Stomach (tissue), 9 donors: ENCODE measurements around the gene CLCN3. TPM values are rescaled to one million over a fixed set of nuclear protein-coding genes. Genes with fewer than 3 reads are reported as not detected.

Experiments
- DNase-seq, 2 donors: peaks; one replicate each; pipeline versions ENCODE4 v3.0.0 to v3.0.0-alpha.2; 2013 to 2019
- H3K27ac ChIP-seq, 5 donors: fragments of 200-600 bp in 4 of 5; sonication (generic) in 4 of 5; one replicate each; pipeline ENCODE4 v1.5.1; 2013 to 2019; ENCODE audit warnings: mild to moderate bottlenecking in 1 of 5, moderate library complexity in 1 of 5
- H3K27me3 ChIP-seq, 3 donors: fragments of 200-600 bp; sonication (generic); one replicate each; pipeline ENCODE4 v1.5.1; 2017 to 2019; ENCODE audit warnings: mixed run types in 1 of 3
- H3K36me3 ChIP-seq, 4 donors: fragments of 200-600 bp; sonication (generic); 1 replicate in 3 of 4; 2 replicates in 1 of 4; pipeline ENCODE4 v1.5.1; 2016 to 2019
- H3K4me1 ChIP-seq, 4 donors: fragments of 200-600 bp; sonication (generic); one replicate each; pipeline ENCODE4 v1.5.1; 2016 to 2019
- H3K4me3 ChIP-seq, 4 donors: fragments of 200-600 bp; sonication (generic) in 3 of 4; one replicate each; pipeline ENCODE4 v1.5.1; 2016 to 2019; ENCODE audit warnings: mild to moderate bottlenecking in 1 of 4
- H3K9me3 ChIP-seq, 4 donors: fragments of 200-600 bp; sonication (generic); one replicate each; pipeline ENCODE4 v1.5.1; 2016 to 2019
- CTCF ChIP-seq, 7 experiments: fragments of 450-650 bp in 4 of 7; fragments of 200-600 bp in 3 of 7; sonication (generic) in 3 of 7; IDR thresholded peaks; one replicate each; pipeline ENCODE4 v1.5.1; 2016 to 2019; ENCODE audit warnings: antibody characterized with exemption in 7 of 7, control low read depth in 2 of 7, mild to moderate bottlenecking in 1 of 7
- EP300 ChIP-seq: sonication (generic); formaldehyde crosslinking; IDR thresholded peaks from one replicate; pipeline ENCODE4 v1.6.1; 2017; ENCODE audit warnings: antibody characterized with exemption
- POLR2A ChIP-seq, 4 donors: fragments of 450-650 bp; IDR thresholded peaks; one replicate each; pipeline ENCODE4 v1.6.1; 2016; ENCODE audit warnings: antibody characterized with exemption in 4 of 4, control low read depth in 2 of 4, mild to moderate bottlenecking in 1 of 4, moderate library complexity in 1 of 4
- POLR2AphosphoS5 ChIP-seq, 3 donors: sonication (generic); formaldehyde crosslinking; IDR thresholded peaks; one replicate each; pipeline ENCODE4 v1.6.1; 2016; ENCODE audit warnings: antibody characterized with exemption in 3 of 3
- WGBS, 5 donors: extraction: QIAGEN DNeasy Blood & Tissue Kit in 3 of 5; methylation state at CpG; one replicate each; pipeline versions ENCODE4 v1.1.5 to v1.1.7; 2013 to 2018; 5-methylcytosine and 5-hydroxymethylcytosine counted together
- intact Hi-C: fragments of 100-400 bp; cut with DNase I; formaldehyde crosslinking; loops from one replicate; pipeline ENCODE4 v1.15.1; 2023; ENCODE audit warnings: low total_unique reads
- polyA plus RNA-seq, 3 donors: library from polyadenylated mRNA; stranded (reverse); fragments of 200-250 nt; gene quantifications; one replicate each; pipeline ENCODE4 v1.2.3, GENCODE V29; 2013
- total RNA-seq, 5 donors: library from RNA; depleted of rRNA; stranded (reverse); fragments of >200 nt; gene quantifications; one replicate each; pipeline versions ENCODE4 v1.1.0 to v1.2.3, GENCODE V29; 2014 to 2016
- donor health status: healthy with polysubstance abuse.
- donor health status: Bipolar disorder and iron deficiency.
- donor health status: healthy.

Gene CLCN3
- total and polyA plus RNA-seq, 8 donors: 2.3 to 228 (median 8.9) TPM

GRCh38 chr4:169628579-169628978, 8.2 kb downstream of the CLCN3 start:
- no peak for DNase-seq
- 83 to 92% (median 88%) methylated on average over 2 of the region's 2 CpGs for WGBS, 5 donors
- no peak overlapping the region for H3K4me3 ChIP-seq
- TF ChIP-seq POLR2AphosphoS5 (IDR thresholded peaks at IDR 0.05): no peak
- TF ChIP-seq CTCF (IDR thresholded peaks at IDR 0.05): no peak
- no peak overlapping the region for H3K27ac ChIP-seq
- peaks cover 0 to 41% (median 18%) of the 10 kb centered on the region in 4 donors for H3K4me1 ChIP-seq
- H3K36me3 ChIP-seq: no peaks in the 10 kb centered on the region
- no peaks in the 10 kb centered on the region for H3K27me3 ChIP-seq
- intact Hi-C loops: no loop called here
- H3K9me3 ChIP-seq: no peaks in the 10 kb centered on the region

GRCh38 chr4:169630069-169630468, 9.7 kb downstream of the CLCN3 start:
- intact Hi-C loops: no loop called here
- H3K27me3 ChIP-seq: no peaks in the 10 kb centered on the region
- no peaks in the 10 kb centered on the region for H3K36me3 ChIP-seq
- no peak for DNase-seq
- H3K27ac ChIP-seq: no peak overlapping the region
- H3K4me3 ChIP-seq: no peak overlapping the region
- H3K9me3 ChIP-seq: no peaks in the 10 kb centered on the region
- peaks cover 0 to 45% (median 27%) of the 10 kb centered on the region in 4 donors for H3K4me1 ChIP-seq
- TF ChIP-seq EP300: no peak
- TF ChIP-seq POLR2AphosphoS5 (IDR thresholded peaks at IDR 0.05): no peak
- TF ChIP-seq CTCF (IDR thresholded peaks at IDR 0.05): no peak
- no peak for TF ChIP-seq POLR2A (IDR thresholded peaks at IDR 0.05)
- 92 to 97% (median 94%) methylated on average over 3 of the region's 3 CpGs for WGBS, 5 donors

- DNase-seq: no peak
- intact Hi-C loops: no loop called here
- Histone ChIP-seq H3K4me3 (no peak overlapping the region), H3K36me3 (peaks cover 0 to 17% (median 7%) of the 10 kb centered on the region in 4 donors), H3K4me1 (peaks cover 0 to 38% (median 16%) of the 10 kb centered on the region in 4 donors), H3K27me3 (no peaks in the 10 kb centered on the region), H3K9me3 (no peaks in the 10 kb centered on the region), H3K27ac (peak overlapping the region in 2 of 5 donors; percentile 9 to 28)
- TF ChIP-seq CTCF (IDR thresholded peaks at IDR 0.05) (no peak), POLR2AphosphoS5 (IDR thresholded peaks at IDR 0.05) (no peak), POLR2A (IDR thresholded peaks at IDR 0.05) (no peak), EP300 (no peak)
- WGBS, 5 donors: 74 to 85% (median 79%) methylated on average over 11 of the region's 11 CpGs
These were observed 12.5 kb downstream of the CLCN3 start for GRCh38 chr4:169632896-169633295.

- no peak overlapping the region for H3K4me3 ChIP-seq
- 31 to 57% (median 42%) methylated on average over 1 of the region's 1 CpG for WGBS, 5 donors
- peak in 1 of 2 donors; percentile 92 for DNase-seq
- intact Hi-C loops: no loop called here
- no peaks in the 10 kb centered on the region for H3K27me3 ChIP-seq
- peaks cover 0 to 26% (median 16%) of the 10 kb centered on the region in 4 donors for H3K36me3 ChIP-seq
- peaks cover 0 to 30% (median 16%) of the 10 kb centered on the region in 4 donors for H3K4me1 ChIP-seq
- no peaks in the 10 kb centered on the region for H3K9me3 ChIP-seq
- peak overlapping the region in 2 of 5 donors; percentile 2 to 43 for H3K27ac ChIP-seq
- TF ChIP-seq CTCF (IDR thresholded peaks at IDR 0.05) (no peak), POLR2AphosphoS5 (IDR thresholded peaks at IDR 0.05) (peak in 2 of 3 donors; percentile 75 to 78), EP300 (no peak), POLR2A (IDR thresholded peaks at IDR 0.05) (no peak)
These were observed 14.6 kb downstream of the CLCN3 start for GRCh38 chr4:169634975-169635374.
